Suprapubic skin (tissue), 4 donors: ENCODE measurements around the gene OCSTAMP. TPM values are rescaled to one million over a fixed set of nuclear protein-coding genes. Genes with fewer than 3 reads are reported as not detected.

Experiments
- DNase-seq, 2 donors: peaks; one replicate each; pipeline ENCODE4 v3.0.0-alpha.2; 2019; ENCODE audit warnings: low spot score in 2 of 2
- H3K27ac ChIP-seq: fragments of 200-600 bp; sonication (generic); one replicate; pipeline ENCODE4 v1.5.1; 2019
- H3K27me3 ChIP-seq: fragments of 200-600 bp; sonication (generic); one replicate; pipeline ENCODE4 v1.5.1; 2019
- H3K36me3 ChIP-seq: fragments of 200-600 bp; sonication (generic); one replicate; pipeline ENCODE4 v1.5.1; 2019
- H3K4me1 ChIP-seq: fragments of 200-600 bp; sonication (generic); one replicate; pipeline ENCODE4 v1.5.1; 2019
- H3K4me3 ChIP-seq: fragments of 200-600 bp; sonication (generic); one replicate; pipeline ENCODE4 v1.5.1; 2019; ENCODE audit warnings: mild to moderate bottlenecking
- H3K9me3 ChIP-seq: fragments of 200-600 bp; sonication (generic); one replicate; pipeline ENCODE4 v1.5.1; 2019
- CTCF ChIP-seq, 2 donors: fragments of 200-600 bp in 1 of 2; fragments of 450-650 bp in 1 of 2; sonication (generic) in 1 of 2; IDR thresholded peaks; one replicate each; pipeline ENCODE4 v1.5.1; 2016 to 2019; ENCODE audit warnings: antibody characterized with exemption in 2 of 2, mild to moderate bottlenecking in 1 of 2, moderate library complexity in 1 of 2
- EP300 ChIP-seq: sonication (generic); formaldehyde crosslinking; IDR thresholded peaks from one replicate; pipeline ENCODE4 v1.6.1; 2017; ENCODE audit warnings: antibody characterized with exemption
- POLR2A ChIP-seq, 2 donors: fragments of 450-650 bp; IDR thresholded peaks; one replicate each; pipeline ENCODE4 v1.6.1; 2017; ENCODE audit warnings: antibody characterized with exemption in 2 of 2, mild to moderate bottlenecking in 2 of 2, moderate library complexity in 2 of 2
- POLR2AphosphoS5 ChIP-seq, 3 donors: sonication (generic); formaldehyde crosslinking; IDR thresholded peaks; one replicate each; pipeline ENCODE4 v1.6.1; 2017; ENCODE audit warnings: antibody characterized with exemption in 3 of 3
- WGBS: methylation state at CpG from one replicate; pipeline ENCODE4 v1.1.5; 2018; 5-methylcytosine and 5-hydroxymethylcytosine counted together
- total RNA-seq, 4 donors: library from RNA; depleted of rRNA; stranded (reverse); fragments of >200 nt; gene quantifications; one replicate each; pipeline ENCODE4 v1.1.0, GENCODE V29; 2016

Gene OCSTAMP
- total RNA-seq, 4 donors from 2014 or later, result not detected

GRCh38 chr20:46583411-46584214 is 33.2 kb upstream of the OCSTAMP start:
- Histone ChIP-seq H3K9me3 (no peaks in the 10 kb centered on the region), H3K4me3 (no peak overlapping the region), H3K27ac (no peak overlapping the region), H3K4me1 (no peaks in the 10 kb centered on the region), H3K27me3 (no peaks in the 10 kb centered on the region), H3K36me3 (no peaks in the 10 kb centered on the region)
- 84% methylated on average over 17 of the region's 17 CpGs for WGBS
- DNase-seq, result peak in 1 of 2 donors; percentile 57
- TF ChIP-seq POLR2A (IDR thresholded peaks at IDR 0.05), result no peak
- no peak for TF ChIP-seq POLR2AphosphoS5 (IDR thresholded peaks at IDR 0.05)
- TF ChIP-seq CTCF (IDR thresholded peaks at IDR 0.05), result no peak
- no peak for TF ChIP-seq EP300

GRCh38 chr20:46582648-46583047 is 32.2 kb upstream of the OCSTAMP start:
- no peak overlapping the region for H3K4me3 ChIP-seq
- no peaks in the 10 kb centered on the region for H3K9me3 ChIP-seq
- 92% methylated on average over 5 of the region's 5 CpGs for WGBS
- H3K27me3 ChIP-seq, result no peaks in the 10 kb centered on the region
- no peak for TF ChIP-seq CTCF (IDR thresholded peaks at IDR 0.05)
- TF ChIP-seq POLR2A (IDR thresholded peaks at IDR 0.05), result no peak
- no peak for TF ChIP-seq POLR2AphosphoS5 (IDR thresholded peaks at IDR 0.05)
- no peak for TF ChIP-seq EP300
- no peak overlapping the region for H3K27ac ChIP-seq
- DNase-seq, result no peak
- no peaks in the 10 kb centered on the region for H3K4me1 ChIP-seq
- no peaks in the 10 kb centered on the region for H3K36me3 ChIP-seq

GRCh38 chr20:46581391-46581790 is 30.9 kb upstream of the OCSTAMP start:
- Histone ChIP-seq H3K27ac (no peak overlapping the region), H3K4me3 (no peak overlapping the region), H3K9me3 (no peaks in the 10 kb centered on the region), H3K4me1 (no peaks in the 10 kb centered on the region), H3K36me3 (no peaks in the 10 kb centered on the region), H3K27me3 (no peaks in the 10 kb centered on the region)
- no peak for TF ChIP-seq EP300
- TF ChIP-seq POLR2A (IDR thresholded peaks at IDR 0.05), result no peak
- no peak for TF ChIP-seq POLR2AphosphoS5 (IDR thresholded peaks at IDR 0.05)
- no peak for TF ChIP-seq CTCF (IDR thresholded peaks at IDR 0.05)
- DNase-seq, result peak in 1 of 2 donors; percentile 52
- 79% methylated on average over 3 of the region's 3 CpGs for WGBS

- Histone ChIP-seq H3K9me3 (no peaks in the 10 kb centered on the region), H3K4me1 (no peaks in the 10 kb centered on the region), H3K27me3 (no peaks in the 10 kb centered on the region), H3K4me3 (no peak overlapping the region), H3K27ac (no peak overlapping the region), H3K36me3 (no peaks in the 10 kb centered on the region)
- 92% methylated on average over 2 of the region's 2 CpGs for WGBS
- TF ChIP-seq POLR2AphosphoS5 (IDR thresholded peaks at IDR 0.05) (no peak), POLR2A (IDR thresholded peaks at IDR 0.05) (no peak), CTCF (IDR thresholded peaks at IDR 0.05) (no peak), EP300 (no peak)
- DNase-seq, result no peak
Measured at GRCh38 chr20:46580613-46581205, 30.3 kb upstream of the OCSTAMP start.

GRCh38 chr20:46578745-46579144 is 28.3 kb upstream of the OCSTAMP start:
- TF ChIP-seq POLR2A (IDR thresholded peaks at IDR 0.05) (no peak), EP300 (no peak), POLR2AphosphoS5 (IDR thresholded peaks at IDR 0.05) (no peak), CTCF (IDR thresholded peaks at IDR 0.05) (no peak)
- WGBS, result 83% methylated on average over 7 of the region's 7 CpGs

More at GRCh38 chr20:46578745-46579144, 28.3 kb upstream of the OCSTAMP start:
- no peak for DNase-seq
- Histone ChIP-seq H3K27ac (no peak overlapping the region), H3K4me3 (no peak overlapping the region), H3K27me3 (no peaks in the 10 kb centered on the region), H3K36me3 (no peaks in the 10 kb centered on the region), H3K4me1 (no peaks in the 10 kb centered on the region), H3K9me3 (no peaks in the 10 kb centered on the region)
